MCF 10A (cell line): Measurements from ENCODE around the gene CLRN2. TPM values are rescaled to one million over a fixed set of nuclear protein-coding genes. Genes with fewer than 3 reads are reported as not detected.

Experiments
- BruUV-seq: library from RNA; stranded (reverse); fragments of 400-500 nt; replicated peaks from 2 replicates; lab custom pipeline; 2021; lab: Mats Ljungman, UMichigan
- CTCF ChIA-PET: fragments of 300-600 bp; sonication (Branson Sonifier 250); formaldehyde crosslinking; extraction: SDS; loops from one replicate; lab custom pipeline; 2021; ENCODE audit warnings: antibody characterized with exemption, inconsistent platforms; lab: Yijun Ruan, JAX
- POLR2A ChIA-PET: fragments of 300-600, 350-650 bp; sonication (Branson Sonifier 250); formaldehyde crosslinking; extraction: SDS; loops from one replicate; lab custom pipeline; 2020; ENCODE audit warnings: antibody characterized with exemption, inconsistent platforms; lab: Yijun Ruan, JAX
- DNase-seq: peaks from one replicate; pipeline ENCODE4 v3.0.0-alpha.2; 2018; ENCODE audit not compliant: unreplicated experiment
- H3K27ac Mint-ChIP-seq: one replicate; pipeline ENCODE4 v1.8.0; 2022; ENCODE audit warnings: mild to moderate bottlenecking, low read depth, mixed read lengths; ENCODE audit not compliant: unreplicated experiment
- H3K27me3 Mint-ChIP-seq: one replicate; pipeline ENCODE4 v1.8.0; 2022; ENCODE audit warnings: mixed read lengths; ENCODE audit not compliant: insufficient read depth, unreplicated experiment
- H3K36me3 Mint-ChIP-seq: one replicate; pipeline ENCODE4 v1.8.0; 2022; ENCODE audit warnings: mild to moderate bottlenecking, moderate library complexity, mixed read lengths; ENCODE audit not compliant: insufficient read depth, unreplicated experiment
- H3K4me1 Mint-ChIP-seq: one replicate; pipeline ENCODE4 v1.8.0; 2022; ENCODE audit warnings: mixed read lengths; ENCODE audit not compliant: insufficient read depth, unreplicated experiment
- H3K4me3 Mint-ChIP-seq: one replicate; pipeline ENCODE4 v1.8.0; 2022; ENCODE audit warnings: mild to moderate bottlenecking, moderate library complexity, mixed read lengths; ENCODE audit not compliant: unreplicated experiment
- H3K9me3 Mint-ChIP-seq: one replicate; pipeline ENCODE4 v1.8.0; 2022; ENCODE audit warnings: mixed read lengths; ENCODE audit not compliant: unreplicated experiment
- CTCF ChIP-seq: fragments of 200-600 bp; IDR thresholded peaks from one replicate; pipeline ENCODE4 v1.8.0; 2022; ENCODE audit warnings: antibody characterized with exemption, mild to moderate bottlenecking; ENCODE audit not compliant: unreplicated experiment
- intact Hi-C: fragments of 100-400 bp; cut with micrococcal nuclease; formaldehyde crosslinking; loops from 2 replicates; pipeline ENCODE4 v1.14.1; 2022
- total RNA-seq: library from RNA; stranded (reverse); gene quantifications from 2 replicates; pipeline ENCODE4 v1.2.3, GENCODE V29; 2022

The CLRN2 gene
- total RNA-seq, 1 experiment from 2014 or later = not detected

DNA sequence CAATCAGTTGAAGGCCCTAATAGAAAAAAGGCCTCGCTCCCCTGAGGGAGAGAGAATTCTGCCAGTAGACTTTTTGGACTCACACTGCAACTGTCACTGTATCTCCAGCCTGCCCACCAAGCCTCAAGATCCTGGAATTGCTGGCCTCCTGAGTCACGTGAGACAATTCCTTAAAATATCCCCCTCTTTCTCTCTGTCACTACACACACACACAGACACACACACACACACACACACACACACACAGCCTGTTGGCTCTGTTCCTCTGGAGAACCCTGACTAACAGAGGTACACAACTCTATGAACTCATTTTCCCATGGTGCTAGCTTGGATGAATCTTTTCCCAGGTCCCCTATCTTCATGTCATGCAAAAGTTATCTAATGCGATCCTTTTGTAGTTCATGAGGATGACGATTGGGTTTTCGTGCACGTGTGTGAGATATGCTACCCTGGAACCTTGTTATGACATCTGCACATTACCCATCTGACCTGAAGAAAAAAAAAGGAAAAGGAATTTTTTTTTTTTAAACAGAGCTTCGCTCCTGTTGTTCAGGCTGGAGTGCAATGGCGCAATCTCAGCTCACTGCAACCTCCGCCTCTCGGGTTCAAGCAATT lies 13.7 kb downstream of the CLRN2 start:
- ChIA-PET POLR2A (no interaction called here), CTCF (interaction anchor here (0.9 to 1.0 kb wide), 2 partner anchors 12 to 20 kb away, joined by 4 to 6 read pairs; no protein-coding TSS in a partner anchor)
- intact Hi-C loops = no loop called here
- Mint-ChIP-seq H3K36me3 (no peaks in the 10 kb centered on the region), H3K4me1 (no peaks in the 10 kb centered on the region), H3K4me3 (no peak overlapping the region), H3K27me3 (peaks cover 5% of the 10 kb centered on the region), H3K27ac (no peak overlapping the region), H3K9me3 (no peaks in the 10 kb centered on the region)
- no peak for DNase-seq
- TF ChIP-seq CTCF = no peak
- no TSS peak for BruUV-seq

GRCh38 chr4:17531538-17532285 lies 16.7 kb downstream of the CLRN2 start:
- Mint-ChIP-seq H3K27ac (no peak overlapping the region), H3K36me3 (no peaks in the 10 kb centered on the region), H3K27me3 (no peaks in the 10 kb centered on the region), H3K4me3 (no peak overlapping the region), H3K9me3 (no peaks in the 10 kb centered on the region), H3K4me1 (no peaks in the 10 kb centered on the region)
- intact Hi-C loops = no loop called here
- TF ChIP-seq CTCF = no peak
- BruUV-seq = no TSS peak
- ChIA-PET POLR2A (no interaction called here), CTCF (interaction anchor here (0.6 to 1.1 kb wide), 2 partner anchors 17 to 223 kb away, joined by 4 to 5 read pairs; no protein-coding TSS in a partner anchor)
- DNase-seq = no peak

DNA sequence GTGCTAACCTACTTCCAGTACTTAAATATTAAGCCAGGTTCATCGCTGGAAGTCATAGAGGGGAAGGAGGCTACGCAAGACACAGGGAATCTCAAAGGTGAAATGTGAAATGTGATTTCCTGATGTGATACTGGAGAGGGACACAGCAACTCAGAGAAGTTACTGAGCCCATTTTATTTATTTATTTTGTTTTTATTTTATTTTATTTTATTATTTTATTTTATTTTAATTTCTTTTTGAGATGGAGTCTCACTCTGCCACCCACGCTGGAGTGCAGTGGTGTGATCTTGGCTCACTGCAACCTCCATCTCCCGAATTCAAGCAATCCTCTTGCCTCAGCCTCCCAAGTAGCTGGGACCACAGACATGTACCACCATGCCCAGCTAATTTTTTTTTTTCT lies 19.7 kb downstream of the CLRN2 start:
- CTCF ChIA-PET = interaction anchor here (0.7 to 2.2 kb wide), 2 partner anchors 14 to 82 kb away, joined by 3 to 20 read pairs; no protein-coding TSS in a partner anchor
- peaks cover 1% of the 10 kb centered on the region for H3K27me3 Mint-ChIP-seq
- no peaks in the 10 kb centered on the region for H3K36me3 Mint-ChIP-seq
- no peak for DNase-seq
- no peaks in the 10 kb centered on the region for H3K9me3 Mint-ChIP-seq
- no TSS peak for BruUV-seq
- no peaks in the 10 kb centered on the region for H3K4me1 Mint-ChIP-seq
- no peak overlapping the region for H3K27ac Mint-ChIP-seq
- H3K4me3 Mint-ChIP-seq = no peak overlapping the region
- POLR2A ChIA-PET = interaction anchor here (0.5 to 1.5 kb wide), 2 partner anchors 23 to 276 kb away, joined by 3 to 4 read pairs; partner anchors contain the start of genes DCAF16, NCAPG and QDPR
- no peak for TF ChIP-seq CTCF
- intact Hi-C loops = no loop called here

DNA sequence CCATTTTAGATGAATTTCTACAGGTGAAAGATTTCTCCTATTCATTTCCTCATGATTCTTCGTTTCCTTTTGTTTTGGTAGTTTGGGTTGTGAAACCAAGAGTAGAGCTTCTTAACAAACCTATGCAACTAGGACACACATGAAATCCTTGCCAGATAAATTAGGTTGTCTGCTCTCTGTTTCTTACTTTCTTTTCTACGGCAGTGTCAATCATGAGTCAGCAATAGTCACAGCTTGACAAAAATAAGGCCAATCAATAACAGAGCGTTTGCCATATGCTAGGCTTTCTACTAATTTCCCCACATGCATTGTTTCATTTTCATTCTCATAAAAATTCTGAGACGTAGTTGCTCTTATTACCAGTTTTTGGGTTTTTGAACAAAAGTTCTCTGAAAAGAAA lies 20.3 kb downstream of the CLRN2 start:
- ChIA-PET POLR2A (interaction anchor here (1.2 to 1.5 kb wide), 2 partner anchors 9 to 24 kb away, joined by 3 to 4 read pairs; partner anchors contain the start of gene QDPR), CTCF (interaction anchor here (0.6 to 2.2 kb wide), 4 partner anchors 10 to 103 kb away, joined by 3 to 20 read pairs (median 4); no protein-coding TSS in a partner anchor)
- TF ChIP-seq CTCF = no peak
- Mint-ChIP-seq H3K36me3 (no peaks in the 10 kb centered on the region), H3K4me1 (no peaks in the 10 kb centered on the region), H3K27me3 (peaks cover 7% of the 10 kb centered on the region), H3K27ac (no peak overlapping the region), H3K4me3 (no peak overlapping the region), H3K9me3 (no peaks in the 10 kb centered on the region)
- intact Hi-C loops = no loop called here
- BruUV-seq = no TSS peak
- DNase-seq = no peak
